BJ (cell line): ENCODE measurements around the gene FEM1B. TPM values are rescaled to one million over a fixed set of nuclear protein-coding genes. Genes with fewer than 3 reads are reported as not detected.

Source experiments
- CTCF ChIA-PET: fragments of 350-600 bp; formaldehyde crosslinking; extraction: SDS; loops from one replicate; lab custom pipeline; 2021; ENCODE audit warnings: antibody characterized with exemption, inconsistent platforms; lab: Yijun Ruan, JAX
- POLR2A ChIA-PET: fragments of 300-600 bp; sonication (Branson Sonifier 250); formaldehyde crosslinking; extraction: SDS; loops from one replicate; lab custom pipeline; 2021; ENCODE audit warnings: antibody characterized with exemption; lab: Charles Lee
- DNase-seq: peaks from one replicate; pipeline ENCODE4 v3.0.0-alpha.2; 2011; ENCODE audit warnings: low read depth
- H3K27me3 ChIP-seq: 2 replicates; pipeline ENCODE4 v1.6.0; 2011; ENCODE audit warnings: low read length; ENCODE audit not compliant: control insufficient read depth, insufficient read depth
- H3K36me3 ChIP-seq: 2 replicates; pipeline ENCODE4 v1.5.1; 2011; ENCODE audit warnings: low read length; ENCODE audit not compliant: control insufficient read depth, insufficient read depth
- H3K4me3 ChIP-seq: 2 replicates; pipeline ENCODE4 v1.5.1; 2011; ENCODE audit warnings: low read depth, mild to moderate bottlenecking, control low read depth, low read length
- CTCF ChIP-seq: IDR thresholded peaks from 2 replicates; pipeline ENCODE4 v1.5.1; 2011; ENCODE audit warnings: low read depth, mild to moderate bottlenecking, control low read depth, inconsistent platforms, low read length, moderate library complexity; ENCODE audit not compliant: insufficient read depth
- polyA plus RNA-seq: library from polyadenylated mRNA; depleted of rRNA; stranded (reverse); fragments of >200 nt; gene quantifications from 2 replicates; pipeline ENCODE4 v1.2.3, GENCODE V29; 2011

Gene FEM1B
- polyA plus RNA-seq, 1 experiment, result 58.3 TPM

DNA sequence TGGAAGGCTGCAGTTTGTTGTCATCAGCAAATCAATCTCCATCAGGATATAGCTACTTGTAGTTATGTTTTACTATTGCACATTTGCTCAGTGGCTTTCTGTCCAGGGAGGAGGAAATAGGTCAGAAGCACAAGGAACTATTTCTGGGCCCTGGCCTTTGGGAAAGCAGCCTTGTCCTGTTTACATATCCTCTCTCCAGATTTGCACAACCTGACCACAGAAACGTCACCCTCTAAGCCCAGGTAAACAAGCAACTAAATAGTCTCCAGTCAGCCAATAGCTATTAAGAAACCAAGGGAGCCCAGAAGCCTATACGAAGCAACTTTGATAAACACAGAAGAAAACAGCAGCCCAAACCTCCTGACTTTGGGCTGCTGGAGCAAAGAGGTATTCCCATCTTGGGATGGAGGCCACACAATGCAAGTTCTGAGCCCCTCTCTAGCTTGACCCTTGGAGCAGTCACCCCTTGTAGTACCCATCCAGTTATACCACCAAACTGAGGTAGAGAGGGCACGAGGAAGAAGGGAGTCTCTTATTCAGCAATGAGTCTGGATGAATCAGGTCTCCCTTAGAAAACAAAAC is 2.3 kb upstream of the FEM1B start:
- TF ChIP-seq CTCF, result no peak
- DNase-seq, result no peak
- no peaks in the 10 kb centered on the region for H3K27me3 ChIP-seq
- CTCF ChIA-PET, result no interaction called here
- no peak overlapping the region for H3K4me3 ChIP-seq
- no peaks in the 10 kb centered on the region for H3K36me3 ChIP-seq
- POLR2A ChIA-PET, result no interaction called here

DNA sequence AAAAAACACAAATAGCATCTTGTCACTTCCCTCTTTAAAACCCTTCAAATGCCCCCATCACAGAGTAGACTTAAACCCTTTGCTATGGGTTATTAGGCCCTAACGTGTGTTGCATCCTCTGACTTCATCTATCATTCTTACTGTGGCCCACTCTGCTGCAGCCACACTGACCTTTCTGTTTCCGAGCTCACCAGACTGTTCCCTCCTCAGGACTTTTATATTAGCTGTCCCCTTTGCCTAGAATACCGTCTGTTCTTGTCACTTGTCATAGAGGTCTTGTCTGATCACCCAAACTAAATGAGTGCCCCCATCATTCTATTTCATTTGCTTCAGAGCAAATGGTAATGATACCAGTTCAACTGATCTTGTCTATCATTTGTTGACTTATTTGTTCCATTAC is 877 bp upstream of the FEM1B start:
- no peak for DNase-seq
- POLR2A ChIA-PET, result interaction anchor here (0.6 kb wide), 1 partner anchor 202 kb away, joined by 4 read pairs; no protein-coding TSS in a partner anchor

DNA sequence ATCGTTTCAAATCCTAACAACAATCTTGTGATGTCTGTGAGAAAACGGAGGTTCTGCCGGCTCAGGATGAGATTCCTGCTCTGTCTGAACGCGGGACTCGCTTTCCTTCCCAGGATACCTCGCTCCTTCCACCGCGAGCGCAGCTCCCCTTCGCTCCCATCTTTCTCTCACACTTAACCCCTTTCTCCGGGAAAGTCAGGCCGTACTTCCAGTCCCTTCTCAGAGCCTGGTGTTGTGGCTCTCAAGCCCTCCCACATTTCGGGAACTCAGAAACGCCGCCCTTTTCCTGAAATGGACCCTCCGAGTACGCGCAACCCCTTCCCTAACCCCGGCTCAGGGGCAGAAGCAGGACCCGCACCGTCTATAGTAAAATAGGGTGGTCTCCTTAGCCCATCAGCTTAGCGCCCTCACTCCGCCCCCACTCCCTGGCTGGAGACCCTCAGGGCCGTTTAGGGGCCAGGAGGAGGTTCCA is 378 bp upstream of the FEM1B start:
- no peaks in the 10 kb centered on the region for H3K36me3 ChIP-seq
- ChIA-PET CTCF (interaction anchor here (0.6 to 3.6 kb wide), 8 partner anchors 12 to 397 kb away, joined by 3 to 17 read pairs (median 4); no protein-coding TSS in a partner anchor), POLR2A (interaction anchor here (0.6 kb wide), 1 partner anchor 202 kb away, joined by 4 read pairs; no protein-coding TSS in a partner anchor)
- no peaks in the 10 kb centered on the region for H3K27me3 ChIP-seq
- no peak for DNase-seq
- TF ChIP-seq CTCF, result no peak
- peak overlapping the region; percentile 85 for H3K4me3 ChIP-seq

More for the DNA sequence above, 877 bp upstream of the FEM1B start:
- H3K4me3 ChIP-seq, result peak overlapping the region; percentile 85
- no peaks in the 10 kb centered on the region for H3K36me3 ChIP-seq
- H3K27me3 ChIP-seq, result no peaks in the 10 kb centered on the region
- CTCF ChIA-PET, result interaction anchor here (1.2 to 3.6 kb wide), 5 partner anchors 12 to 274 kb away, joined by 3 to 17 read pairs (median 7); no protein-coding TSS in a partner anchor
- no peak for TF ChIP-seq CTCF

DNA sequence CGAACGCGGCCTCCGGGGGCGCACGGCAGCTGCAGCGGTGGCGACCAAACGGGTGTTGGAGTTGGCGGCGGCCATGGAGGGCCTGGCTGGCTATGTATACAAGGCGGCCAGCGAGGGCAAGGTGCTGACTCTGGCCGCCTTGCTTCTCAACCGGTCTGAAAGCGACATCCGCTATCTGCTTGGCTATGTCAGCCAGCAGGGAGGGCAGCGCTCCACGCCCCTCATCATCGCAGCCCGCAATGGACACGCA is 725 bp downstream of the FEM1B start:
- Histone ChIP-seq H3K27me3 (no peaks in the 10 kb centered on the region), H3K4me3 (peak overlapping the region; percentile 85), H3K36me3 (no peaks in the 10 kb centered on the region)
- peak; percentile 52 for TF ChIP-seq CTCF
- ChIA-PET CTCF (interaction anchor here (1.3 to 3.6 kb wide), 3 partner anchors 11 to 276 kb away, joined by 3 to 17 read pairs (median 8); no protein-coding TSS in a partner anchor), POLR2A (no interaction called here)
- no peak for DNase-seq

- Histone ChIP-seq H3K27me3 (no peaks in the 10 kb centered on the region), H3K36me3 (no peaks in the 10 kb centered on the region), H3K4me3 (peak overlapping the region; percentile 85)
- ChIA-PET POLR2A (interaction anchor here (1.0 kb wide), 1 partner anchor 15 kb away, joined by 3 read pairs; no protein-coding TSS in a partner anchor), CTCF (interaction anchor here (3.6 kb wide), 1 partner anchor 26 kb away, joined by 17 read pairs; no protein-coding TSS in a partner anchor)
- DNase-seq, result no peak
- no peak for TF ChIP-seq CTCF
Measured at GRCh38 chr15:68278595-68279405, 1.3 kb downstream of the FEM1B start.
